HG03095 (cell line): ENCODE results near the gene TIAM2.

Experiments
- ATAC-seq: cut with Tn5 transposase; IDR thresholded peaks from one replicate; pipeline ENCODE4 v1.9.1; 2021; ENCODE audit warnings: moderate library complexity; ENCODE audit not compliant: unreplicated experiment

TIAM2 gene

GRCh38 chr6:155055729-155056128 lies 60.6 kb downstream of the TIAM2 start:
- ATAC-seq, result no peak

DNA sequence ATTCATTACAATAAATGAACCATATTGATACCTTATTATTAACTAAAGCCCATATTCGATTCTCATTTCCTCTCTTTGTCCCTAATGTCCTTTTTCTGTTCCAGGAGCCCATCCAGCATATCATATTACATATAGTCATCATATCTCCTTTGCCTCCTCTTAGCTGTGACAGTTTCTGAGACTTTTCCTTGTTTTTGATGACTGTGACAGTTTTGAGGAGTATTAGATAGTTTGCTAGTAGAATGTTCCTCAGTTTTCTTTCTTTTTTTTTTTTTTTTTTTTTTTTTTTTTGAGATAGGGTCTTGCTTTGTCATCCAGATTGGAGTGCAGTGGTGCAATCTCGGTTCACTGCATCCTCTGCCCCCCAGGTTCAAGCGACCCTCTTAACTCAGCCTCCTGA lies 61.6 kb downstream of the TIAM2 start:
- ATAC-seq, result no peak

- no peak for ATAC-seq
Observed at GRCh38 chr6:155061381-155061780, 66.3 kb downstream of the TIAM2 start.

GRCh38 chr6:155062866-155063341 lies 67.8 kb downstream of the TIAM2 start:
- no peak for ATAC-seq

GRCh38 chr6:155064303-155064702 lies 69.2 kb downstream of the TIAM2 start:
- ATAC-seq, result no peak

DNA sequence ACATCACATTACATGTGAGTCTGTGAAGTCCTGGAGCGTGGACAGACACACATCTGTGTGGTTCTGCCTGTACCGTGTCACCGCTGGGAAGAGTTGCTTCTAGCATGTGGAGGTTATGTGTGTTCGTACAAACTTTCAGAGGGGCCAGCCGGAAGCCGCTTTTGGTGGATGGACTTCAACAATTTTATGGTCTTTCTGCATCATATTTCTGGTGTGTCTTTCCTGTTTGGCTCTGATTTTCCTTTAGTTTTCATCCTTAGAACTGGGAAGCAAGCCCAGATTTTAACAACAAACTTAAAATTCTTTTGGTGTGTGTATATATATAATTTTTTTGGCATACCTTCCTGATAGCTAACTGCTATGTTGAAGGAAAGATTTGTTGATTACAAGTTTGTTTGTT lies 71.2 kb downstream of the TIAM2 start:
- no peak for ATAC-seq

DNA sequence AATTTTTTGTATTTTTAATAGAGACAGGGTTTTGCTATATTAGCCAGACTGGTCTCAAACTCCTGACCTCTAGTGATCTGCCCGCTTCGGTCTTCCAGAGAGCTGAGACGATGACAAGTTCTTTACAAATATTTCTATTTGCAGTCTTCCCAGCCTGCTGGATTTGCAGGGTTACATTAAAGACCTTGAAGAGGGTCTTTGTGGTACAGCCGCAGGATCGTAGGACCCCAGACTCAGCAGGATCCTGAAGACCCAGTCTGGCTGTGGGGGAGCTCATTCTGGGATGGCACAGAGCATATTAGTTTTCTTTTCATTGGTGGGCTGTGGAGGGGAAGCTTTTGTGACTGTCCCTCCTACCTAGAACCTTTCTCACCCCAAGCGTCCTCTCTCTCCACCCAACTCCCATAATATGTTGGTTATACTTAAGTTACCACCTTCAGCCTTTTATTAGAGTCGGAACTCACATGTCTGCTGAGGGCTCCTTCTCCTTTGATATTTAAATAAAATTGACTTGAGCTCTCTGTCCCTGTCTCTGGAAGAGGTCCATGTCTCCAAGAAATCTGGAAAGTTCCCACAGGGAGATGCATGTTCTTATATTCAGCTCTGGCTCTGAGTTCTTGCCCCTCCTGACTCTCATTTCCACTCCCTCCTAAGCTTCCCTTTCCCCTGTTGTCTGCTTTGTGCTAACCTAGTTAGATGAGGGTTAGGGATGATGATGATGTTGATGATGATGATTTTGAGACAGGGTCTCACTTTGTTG lies 72.0 kb downstream of the TIAM2 start:
- no peak for ATAC-seq

DNA sequence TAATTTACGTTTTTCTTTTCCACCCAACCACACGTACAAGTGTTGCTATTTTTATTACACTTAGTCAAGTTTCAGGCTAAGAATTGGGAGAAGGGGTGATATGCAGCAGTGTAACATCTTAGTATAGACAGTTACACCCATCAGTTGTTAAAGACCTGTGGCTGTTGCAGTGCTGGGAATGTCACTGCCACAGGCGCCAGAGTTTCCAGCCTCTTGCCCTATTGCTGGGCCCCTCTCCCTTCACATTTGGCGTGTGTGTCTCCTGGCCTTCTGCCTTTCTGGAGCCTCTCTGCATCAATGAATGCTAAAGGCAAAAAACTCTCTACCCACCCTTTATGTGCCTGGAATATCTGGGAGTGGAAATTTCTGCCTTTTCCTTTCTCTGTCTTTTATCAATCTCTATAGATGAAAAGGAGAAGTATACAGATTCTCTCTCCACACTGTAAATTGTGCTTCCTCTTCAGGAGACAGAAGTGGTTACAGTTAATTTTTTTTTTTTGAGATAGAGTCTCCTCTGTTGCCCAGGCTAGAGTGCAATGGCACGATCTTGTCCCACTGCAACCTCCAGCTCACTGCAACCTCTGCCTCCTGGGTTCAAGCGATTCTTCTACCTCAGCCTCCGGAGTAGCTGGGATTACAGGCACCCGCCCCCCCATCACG lies 73.0 kb downstream of the TIAM2 start:
- no peak for ATAC-seq

DNA sequence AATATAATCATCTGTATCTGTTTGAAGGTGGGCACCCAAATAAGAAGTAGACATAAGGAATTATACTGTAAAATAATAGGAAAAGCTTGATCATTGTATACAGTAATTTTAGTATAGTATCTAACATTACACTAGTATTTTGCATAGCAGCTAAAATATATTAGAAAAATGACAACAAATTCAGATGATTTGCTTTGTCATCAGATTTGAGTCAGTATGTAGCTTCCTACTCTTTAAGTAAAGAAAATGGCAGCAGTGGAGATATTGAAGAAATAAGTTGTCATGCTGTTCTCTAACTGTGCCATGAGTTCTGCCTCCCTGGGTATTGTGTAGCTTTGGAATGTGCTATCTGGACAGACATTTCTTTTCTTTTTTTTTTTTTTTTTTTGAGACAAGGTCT lies 74.4 kb downstream of the TIAM2 start:
- no peak for ATAC-seq

- no peak for ATAC-seq
Observed at GRCh38 chr6:155075930-155076695, 81.0 kb downstream of the TIAM2 start.

- no peak for ATAC-seq
Observed at GRCh38 chr6:155077331-155077730, 82.2 kb downstream of the TIAM2 start.

GRCh38 chr6:155077784-155078183 lies 82.7 kb downstream of the TIAM2 start:
- ATAC-seq, result no peak

GRCh38 chr6:155078331-155078745 lies 83.2 kb downstream of the TIAM2 start:
- no peak for ATAC-seq

DNA sequence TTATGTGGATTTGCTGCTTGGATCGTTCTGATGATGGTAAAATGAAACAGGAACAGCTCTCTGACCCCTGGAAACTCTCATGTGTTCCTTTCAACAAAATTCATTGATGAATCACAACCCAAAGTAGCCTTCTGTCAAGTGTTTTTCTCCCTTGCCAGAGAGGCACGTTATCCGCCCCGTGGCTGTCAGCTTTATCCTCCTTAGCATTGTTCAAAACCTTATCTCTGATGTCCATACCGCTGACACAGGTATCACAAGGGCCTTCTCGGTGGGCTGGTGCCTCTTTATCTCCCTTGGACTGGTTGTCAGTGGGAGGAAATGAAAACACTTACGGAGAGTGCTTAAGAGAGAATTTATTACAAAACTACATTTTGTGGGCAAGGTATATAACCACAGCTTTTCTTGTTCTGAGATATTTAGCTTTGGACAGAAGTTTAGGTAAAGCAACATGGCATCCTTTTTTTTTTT lies 84.9 kb downstream of the TIAM2 start:
- no peak for ATAC-seq

GRCh38 chr6:155080881-155081845 lies 86.0 kb downstream of the TIAM2 start:
- no peak for ATAC-seq

DNA sequence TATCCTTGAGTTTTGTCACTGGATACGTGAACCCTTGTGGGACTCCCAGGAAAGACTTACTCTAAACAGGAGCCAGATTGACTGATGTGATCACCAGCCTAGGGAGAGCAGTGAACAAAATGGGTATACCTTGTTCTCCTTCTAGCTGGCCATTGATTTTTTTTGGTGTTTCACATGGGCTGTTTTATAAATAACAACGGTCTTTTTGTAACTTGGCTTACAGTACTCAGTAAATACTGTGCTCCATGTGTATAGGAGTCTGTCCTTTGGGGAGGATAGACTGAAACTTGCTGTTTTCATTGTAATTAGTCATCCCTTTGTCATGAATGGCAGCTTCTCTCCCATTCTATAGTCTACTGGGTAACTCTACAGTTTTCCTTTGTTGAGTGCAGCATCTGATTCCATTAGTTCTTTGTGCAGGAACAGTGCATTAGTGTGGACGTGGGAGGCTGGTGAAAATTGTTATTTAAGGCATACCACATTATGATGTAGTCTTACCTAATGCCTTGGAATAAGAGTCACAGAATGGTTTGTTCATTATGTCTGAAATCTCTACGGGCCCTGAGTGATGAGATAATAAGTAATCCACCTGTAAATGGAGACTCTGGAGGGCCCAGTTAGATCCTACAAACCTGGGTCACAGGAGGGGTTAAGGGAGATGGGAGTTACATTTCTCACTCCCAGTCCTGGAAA lies 89.5 kb downstream of the TIAM2 start:
- no peak for ATAC-seq

GRCh38 chr6:155085582-155086257 lies 90.6 kb downstream of the TIAM2 start:
- ATAC-seq, result no peak

DNA sequence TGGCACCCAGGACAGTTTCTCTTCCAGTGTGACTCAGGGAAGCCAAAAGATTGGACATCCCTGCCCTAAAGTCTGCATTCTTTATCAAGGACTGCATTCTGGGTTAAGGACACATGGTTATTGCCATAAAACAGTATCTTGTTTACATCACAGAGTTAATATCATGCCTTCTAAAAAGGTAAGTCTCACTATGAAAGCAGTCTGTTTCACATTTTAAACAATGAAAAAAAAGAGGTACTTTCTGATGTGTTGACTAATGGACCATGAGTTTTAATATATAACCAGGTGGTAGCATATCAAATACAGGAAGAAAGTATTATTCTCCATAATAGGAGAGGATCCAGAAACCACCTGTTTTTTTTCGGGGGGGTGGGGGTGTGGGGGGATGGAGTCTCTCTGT lies 93.7 kb downstream of the TIAM2 start:
- ATAC-seq, result no peak

GRCh38 chr6:155089746-155090145 lies 94.6 kb downstream of the TIAM2 start:
- no peak for ATAC-seq
